Measurements from ENCODE around the gene PHOSPHO2. TPM values are rescaled to one million over a fixed set of nuclear protein-coding genes. Genes with fewer than 3 reads are reported as not detected.

Gene PHOSPHO2
- total RNA-seq, 4 donors from 2014 or later = 3.5 to 5.6 (median 4.4) TPM

- TF ChIP-seq EP300 (IDR thresholded peaks at IDR 0.05) (no peak), POLR2A (IDR thresholded peaks at IDR 0.05) (no peak), POLR2AphosphoS5 (IDR thresholded peaks at IDR 0.05) (no peak)
- TF ChIP-seq, protein P1, sequence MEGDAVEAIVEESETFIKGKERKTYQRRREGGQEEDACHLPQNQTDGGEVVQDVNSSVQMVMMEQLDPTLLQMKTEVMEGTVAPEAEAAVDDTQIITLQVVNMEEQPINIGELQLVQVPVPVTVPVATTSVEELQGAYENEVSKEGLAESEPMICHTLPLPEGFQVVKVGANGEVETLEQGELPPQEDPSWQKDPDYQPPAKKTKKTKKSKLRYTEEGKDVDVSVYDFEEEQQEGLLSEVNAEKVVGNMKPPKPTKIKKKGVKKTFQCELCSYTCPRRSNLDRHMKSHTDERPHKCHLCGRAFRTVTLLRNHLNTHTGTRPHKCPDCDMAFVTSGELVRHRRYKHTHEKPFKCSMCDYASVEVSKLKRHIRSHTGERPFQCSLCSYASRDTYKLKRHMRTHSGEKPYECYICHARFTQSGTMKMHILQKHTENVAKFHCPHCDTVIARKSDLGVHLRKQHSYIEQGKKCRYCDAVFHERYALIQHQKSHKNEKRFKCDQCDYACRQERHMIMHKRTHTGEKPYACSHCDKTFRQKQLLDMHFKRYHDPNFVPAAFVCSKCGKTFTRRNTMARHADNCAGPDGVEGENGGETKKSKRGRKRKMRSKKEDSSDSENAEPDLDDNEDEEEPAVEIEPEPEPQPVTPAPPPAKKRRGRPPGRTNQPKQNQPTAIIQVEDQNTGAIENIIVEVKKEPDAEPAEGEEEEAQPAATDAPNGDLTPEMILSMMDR (IDR thresholded peaks at IDR 0.05) = no peak
- H3K36me3 ChIP-seq = no peaks in the 10 kb centered on the region
- no peak overlapping the region for H3K27ac ChIP-seq
- no peak for DNase-seq (ENCODE audit: low spot score in 2 of 2)
- H3K27me3 ChIP-seq = no peaks in the 10 kb centered on the region
- 82% methylated on average over 7 of the region's 7 CpGs for WGBS
- H3K4me1 ChIP-seq = peaks cover 21% of the 10 kb centered on the region
- no peaks in the 10 kb centered on the region for H3K9me3 ChIP-seq
- H3K4me3 ChIP-seq = no peak overlapping the region
These were observed 17.7 kb downstream of the PHOSPHO2 start for GRCh38 chr2:169711751-169712509.

DNA sequence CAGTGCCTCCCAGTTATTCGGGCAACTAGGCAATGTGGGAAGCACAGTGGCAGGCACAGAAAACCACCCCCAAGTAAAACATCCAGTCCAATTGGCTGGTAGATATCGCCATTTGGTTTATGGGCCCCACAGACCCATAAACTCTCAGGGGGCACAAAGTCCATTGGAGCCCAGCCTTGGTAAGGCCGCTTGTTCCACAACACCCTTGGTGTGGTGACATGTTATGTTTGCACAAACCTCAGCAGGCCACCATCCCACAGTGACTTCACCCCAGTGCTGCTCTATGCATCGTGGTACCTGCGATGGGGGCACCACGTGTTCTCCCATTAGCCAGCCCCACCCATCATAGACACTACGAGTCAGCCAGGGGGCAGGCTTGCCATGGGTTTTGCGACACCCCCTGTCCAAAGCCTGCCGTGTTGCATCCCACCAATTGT, 18.5 kb downstream of the PHOSPHO2 start:
- no peak for TF ChIP-seq EP300 (IDR thresholded peaks at IDR 0.05)
- no peak for TF ChIP-seq POLR2A (IDR thresholded peaks at IDR 0.05)
- no peak for TF ChIP-seq POLR2AphosphoS5 (IDR thresholded peaks at IDR 0.05)
- TF ChIP-seq, protein P1 (IDR thresholded peaks at IDR 0.05) = no peak
- H3K27ac ChIP-seq = no peak overlapping the region
- H3K4me1 ChIP-seq = peaks cover 21% of the 10 kb centered on the region
- no peak overlapping the region for H3K4me3 ChIP-seq
- DNase-seq (ENCODE audit: low spot score in 2 of 2) = no peak
- H3K36me3 ChIP-seq = no peaks in the 10 kb centered on the region
- H3K9me3 ChIP-seq = no peaks in the 10 kb centered on the region
- 92% methylated on average over 7 of the region's 9 CpGs for WGBS
- H3K27me3 ChIP-seq = no peaks in the 10 kb centered on the region

GRCh38 chr2:169713331-169713730, 19.1 kb downstream of the PHOSPHO2 start:
- no peak overlapping the region for H3K4me3 ChIP-seq
- H3K27me3 ChIP-seq = no peaks in the 10 kb centered on the region
- H3K27ac ChIP-seq = no peak overlapping the region
- no peaks in the 10 kb centered on the region for H3K36me3 ChIP-seq
- no peak for DNase-seq (ENCODE audit: low spot score in 2 of 2)
- H3K4me1 ChIP-seq = peaks cover 21% of the 10 kb centered on the region
- TF ChIP-seq, protein P1 (IDR thresholded peaks at IDR 0.05) = no peak
- TF ChIP-seq EP300 (IDR thresholded peaks at IDR 0.05) = no peak
- no peak for TF ChIP-seq POLR2A (IDR thresholded peaks at IDR 0.05)
- TF ChIP-seq POLR2AphosphoS5 (IDR thresholded peaks at IDR 0.05) = no peak
- 100% methylated on average over 3 of the region's 3 CpGs for WGBS
- H3K9me3 ChIP-seq = no peaks in the 10 kb centered on the region

GRCh38 chr2:169714699-169715098, 20.4 kb downstream of the PHOSPHO2 start:
- H3K27me3 ChIP-seq = no peaks in the 10 kb centered on the region
- TF ChIP-seq, protein P1 (IDR thresholded peaks at IDR 0.05) = no peak
- TF ChIP-seq POLR2A (IDR thresholded peaks at IDR 0.05) = no peak
- no peak for TF ChIP-seq POLR2AphosphoS5 (IDR thresholded peaks at IDR 0.05)
- no peak for TF ChIP-seq EP300 (IDR thresholded peaks at IDR 0.05)
- no peak overlapping the region for H3K27ac ChIP-seq
- no peak for DNase-seq (ENCODE audit: low spot score in 2 of 2)
- H3K36me3 ChIP-seq = no peaks in the 10 kb centered on the region
- WGBS = 96% methylated on average over 6 of the region's 6 CpGs
- H3K4me3 ChIP-seq = no peak overlapping the region
- H3K9me3 ChIP-seq = no peaks in the 10 kb centered on the region
- peaks cover 21% of the 10 kb centered on the region for H3K4me1 ChIP-seq

GRCh38 chr2:169715379-169716237, 21.3 kb downstream of the PHOSPHO2 start:
- Histone ChIP-seq H3K4me1 (peaks cover 21% of the 10 kb centered on the region), H3K27ac (no peak overlapping the region), H3K9me3 (no peaks in the 10 kb centered on the region), H3K27me3 (no peaks in the 10 kb centered on the region), H3K36me3 (no peaks in the 10 kb centered on the region), H3K4me3 (peak overlapping the region; percentile 21)
- 42% methylated on average over 17 of the region's 17 CpGs for WGBS
- TF ChIP-seq, protein P1 (IDR thresholded peaks at IDR 0.05) = no peak
- TF ChIP-seq POLR2AphosphoS5 (IDR thresholded peaks at IDR 0.05) = no peak
- TF ChIP-seq EP300 (IDR thresholded peaks at IDR 0.05) = no peak
- no peak for TF ChIP-seq POLR2A (IDR thresholded peaks at IDR 0.05)
- DNase-seq (ENCODE audit: low spot score in 2 of 2) = no peak

All from suprapubic skin (tissue), 4 donors.